HepG2 (cell line): ENCODE results near the gene DRC7. TPM values are rescaled to one million over a fixed set of nuclear protein-coding genes. Genes with fewer than 3 reads are reported as not detected.
A peak's percentile ranks its signal among the peaks of the same experiment; 100 is the strongest.

Experiments
- ATAC-seq: fragments of 200-7000 bp; cut with Tn5 transposase; 3 replicates; pipeline ENCODE4 v1.9.1; 2020; ENCODE audit warnings: mild to moderate bottlenecking, moderate library complexity
- BruUV-seq: library from RNA; stranded (reverse); fragments of 400-500 nt; replicated peaks from 2 replicates; lab custom pipeline; 2021; lab: Mats Ljungman, UMichigan
- CTCF ChIA-PET: fragments of 300-600 bp; formaldehyde crosslinking; extraction: SDS; loops from one replicate; lab custom pipeline; 2021; ENCODE audit warnings: low total read pairs, inconsistent platforms, low intra/inter-chr PET ratio; lab: Yijun Ruan, JAX
- POLR2A ChIA-PET: fragments of 350-600 bp; sonication (Branson Sonifier 250); formaldehyde crosslinking; loops from one replicate; lab custom pipeline; 2020; ENCODE audit warnings: antibody characterized with exemption, inconsistent platforms; lab: Yijun Ruan, JAX
- DNase-seq: peaks from one replicate; pipeline ENCODE4 v3.0.0-alpha.2; 2015; ENCODE audit warnings: low spot score
- FAIRE-seq: peaks from 3 replicates; lab custom pipeline; 2011; peaks lifted over from hg19 to GRCh38; lab: Jason Lieb, UNC
- H2AFZ ChIP-seq: one replicate; pipeline ENCODE4 v1.6.1; 2011; ENCODE audit warnings: low read length, inconsistent platforms
- H3K27ac ChIP-seq: fragments of 300-600 bp; 3 replicates; pipeline ENCODE4 v1.8.0; 2011; ENCODE audit warnings: mixed run types, mild to moderate bottlenecking, mixed read lengths, low read length, inconsistent platforms; ENCODE audit not compliant: insufficient read depth; ENCODE audit errors: extremely low read length
- H3K27me3 ChIP-seq, 2 experiments: fragments of 200-600 bp in 1 of 2; 2 replicates in 1 of 2; 3 replicates in 1 of 2; pipeline versions ENCODE4 v1.6.0 to v1.8.0; 2011; ENCODE audit warnings: low read length in 2 of 2, mild to moderate bottlenecking in 2 of 2, moderate library complexity in 2 of 2, inconsistent platforms in 1 of 2; ENCODE audit not compliant: insufficient read depth in 2 of 2, control insufficient read depth in 1 of 2
- H3K36me3 ChIP-seq, 2 experiments: fragments of 200-600 bp in 1 of 2; replicated peaks in 1 of 2; 2 replicates in 1 of 2; 3 replicates in 1 of 2; pipeline versions ENCODE4 v1.5.1 to v1.8.0; 2011; ENCODE audit warnings: low read length in 2 of 2, inconsistent platforms in 1 of 2; ENCODE audit not compliant: insufficient read depth in 2 of 2, control insufficient read depth in 1 of 2
- H3K4me1 ChIP-seq: 2 replicates; pipeline ENCODE4 v1.5.1; 2012; ENCODE audit warnings: low read length, inconsistent platforms; ENCODE audit not compliant: insufficient read depth
- H3K4me2 ChIP-seq: 2 replicates; pipeline ENCODE4 v1.6.0; 2011; ENCODE audit warnings: low read depth, low read length, inconsistent platforms
- H3K4me3 ChIP-seq, 3 experiments: fragments of 200-600 bp in 1 of 3; sonication (generic), shearing (Covaris generic) in 1 of 3; replicated peaks in 1 of 3; 2 replicates each; pipeline ENCODE4 v1.5.1; 2011 to 2016; ENCODE audit warnings: low read length in 3 of 3, inconsistent platforms in 2 of 3, low read depth in 2 of 3, mild to moderate bottlenecking in 2 of 3, control low read depth in 1 of 3, mixed read lengths in 1 of 3; ENCODE audit not compliant: insufficient read depth in 1 of 3
- H3K79me2 ChIP-seq: one replicate; pipeline ENCODE4 v1.6.1; 2011; ENCODE audit warnings: low read length, inconsistent platforms; ENCODE audit not compliant: insufficient read depth
- H3K9ac ChIP-seq: 2 replicates; pipeline ENCODE4 v1.6.0; 2011; ENCODE audit warnings: mild to moderate bottlenecking, low read depth, low read length, inconsistent platforms; ENCODE audit not compliant: insufficient read depth
- H3K9me3 ChIP-seq: 2 replicates; pipeline ENCODE4 v1.5.1; 2012; ENCODE audit warnings: mild to moderate bottlenecking, low read length
- H4K20me1 ChIP-seq: 2 replicates; pipeline ENCODE4 v1.6.0; 2011; ENCODE audit warnings: inconsistent platforms, mild to moderate bottlenecking, low read length, moderate library complexity; ENCODE audit not compliant: insufficient read depth
- AGO2 ChIP-seq: fragments of 200-400 bp; formaldehyde crosslinking; optimal IDR thresholded peaks from 2 replicates; pipeline ENCODE3; 2017; ENCODE audit warnings: mild to moderate bottlenecking, low read depth, low read length, moderate library complexity
- HOXA7 ChIP-seq: sonication (generic); formaldehyde crosslinking; IDR thresholded peaks from 2 replicates; pipeline ENCODE4 v1.8.1; 2022; ENCODE audit warnings: mild to moderate bottlenecking, missing genetic modification reagents, moderate library complexity
- SMARCC2 ChIP-seq: fragments of 450-650 bp; IDR thresholded peaks from 2 replicates; pipeline ENCODE4 v1.6.1; 2017; ENCODE audit warnings: antibody characterized with exemption, mild to moderate bottlenecking
- SRSF4 ChIP-seq: fragments of 200-400 bp; formaldehyde crosslinking; IDR thresholded peaks from one replicate; pipeline ENCODE4 v1.6.1; 2018; ENCODE audit warnings: mild to moderate bottlenecking, low read depth, low read length, moderate library complexity; ENCODE audit not compliant: poor library complexity, severe bottlenecking
- WGBS: methylation state at CpG from one replicate; pipeline ENCODE4 v1.1.6; 2017; ENCODE audit warnings: low lambda C conversion rate; 5-methylcytosine and 5-hydroxymethylcytosine counted together
- in situ Hi-C: cut with HindIII; loops from 2 replicates; pipeline ENCODE4 v1.10.0; 2017; ENCODE audit warnings: low pct_unique_long_range_greater_than_20kb; ENCODE audit not compliant: extremely low pct_ligation_motif_present
- intact Hi-C: fragments of 100-400 bp; cut with micrococcal nuclease; formaldehyde crosslinking; loops from one replicate; pipeline ENCODE4 v1.10.0; 2022; ENCODE audit not compliant: unreplicated experiment
- polyA plus RNA-seq, 8 experiments: library from polyadenylated mRNA; depleted of rRNA in 3 of 8; stranded (reverse) in 7 of 8; unstranded in 1 of 8; fragments of >200 nt; fragmentation: Illumina TruSeq in 4 of 8; extraction: Trizol in 4 of 8; gene quantifications; 2 replicates each; pipeline versions ENCODE4 v1.2.1 to v1.2.3, GENCODE V29; 2011 to 2016; ENCODE audit warnings: low read depth in 4 of 8, missing spikeins in 1 of 8, mixed read lengths in 1 of 8; ENCODE audit not compliant: insufficient read depth in 1 of 8
- total RNA-seq, 5 experiments: library from RNA; depleted of rRNA; stranded (reverse); fragments of >200 nt; fragmentation: Illumina TruSeq; extraction: Trizol; gene quantifications; 2 replicates each; pipeline ENCODE4 v1.2.3, GENCODE V29; 2016; ENCODE audit warnings: low read depth in 1 of 5
- TF ChIP-seq, protein P1 (sequence below): sonication (generic); formaldehyde crosslinking; IDR thresholded peaks from 2 replicates; pipeline ENCODE4 v1.9.0; 2021; ENCODE audit warnings: missing genetic modification reagents, borderline replicate concordance
- TF ChIP-seq, protein P2 (sequence below): IDR thresholded peaks from 2 replicates; pipeline ENCODE4 v1.6.1; 2016; ENCODE audit warnings: low read depth

The DRC7 gene
- total and polyA plus RNA-seq, 2 of the 13 experiments (the other 11 are each of a cell fraction or from before 2014, with no cell fraction given) = 2.7 to 3.4 TPM

DNA sequence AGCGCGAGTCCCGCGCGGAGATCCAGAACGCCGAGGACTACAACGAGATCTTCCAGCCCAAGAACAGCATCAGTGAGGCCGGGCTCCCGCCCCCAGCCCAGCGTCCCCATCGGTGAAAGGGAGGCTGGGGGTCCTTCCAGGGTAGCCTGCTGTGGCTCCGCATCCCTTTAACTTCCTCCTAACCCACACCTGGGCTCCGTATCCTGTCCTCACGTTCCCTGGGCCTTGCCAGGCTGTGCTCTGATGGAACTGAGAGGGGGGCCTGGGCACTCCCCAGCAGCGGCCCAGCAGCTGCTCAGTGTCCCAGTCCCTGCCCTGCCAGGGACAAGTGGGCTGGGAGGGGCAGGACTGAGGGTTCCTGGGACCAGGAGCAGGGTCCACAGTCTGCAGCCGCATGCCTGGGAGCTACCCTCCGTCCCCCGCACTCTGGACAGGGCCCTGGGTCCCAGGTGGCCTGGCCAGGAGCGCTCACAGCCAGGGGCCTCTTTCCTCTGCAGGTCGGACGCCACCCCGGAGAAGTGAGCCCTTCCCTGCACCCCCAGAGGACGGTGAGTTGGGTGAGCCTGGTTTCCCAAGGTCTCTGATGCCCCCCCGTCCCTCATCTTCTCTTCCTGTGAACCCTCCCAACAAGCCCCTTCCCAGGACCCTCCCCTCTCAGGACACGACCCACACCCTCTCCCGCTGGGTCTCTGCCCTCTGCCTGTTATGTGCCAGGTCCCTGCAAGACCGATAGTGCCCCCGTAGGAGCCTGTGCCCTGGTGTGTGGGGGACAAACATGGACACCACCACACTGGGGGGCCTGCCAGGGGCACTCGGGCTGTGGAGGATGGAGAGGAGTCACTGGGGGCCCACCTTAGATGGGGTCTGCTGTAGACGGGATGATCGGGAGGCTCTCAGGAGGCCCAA, 59.1 kb downstream of the DRC7 start:
- intact Hi-C loops (no loop called here), in situ Hi-C loops (no loop called here)
- Histone ChIP-seq H3K79me2 (no peaks in the 10 kb centered on the region), H3K4me3 (no peak overlapping the region), H2AFZ (no peak overlapping the region), H3K9ac (no peak overlapping the region), H3K4me1 (no peaks in the 10 kb centered on the region), H3K36me3 (peaks cover 28 to 32% of the 10 kb centered on the region in 2 experiments; a peak in 4 of 5 replicates), H4K20me1 (no peaks in the 10 kb centered on the region), H3K27ac (no peak overlapping the region), H3K4me2 (no peak overlapping the region), H3K9me3 (no peaks in the 10 kb centered on the region), H3K27me3 (no peaks in the 10 kb centered on the region)
- DNase-seq (no peak), FAIRE-seq (no peak), ATAC-seq (no peak)
- 94% methylated on average over 32 of the region's 32 CpGs for WGBS
- TF ChIP-seq SMARCC2 (no peak), AGO2 (peak; percentile 49), SRSF4 (no peak), HOXA7 (CRISPR knock-in tag) (no peak)
- TF ChIP-seq, protein P1, sequence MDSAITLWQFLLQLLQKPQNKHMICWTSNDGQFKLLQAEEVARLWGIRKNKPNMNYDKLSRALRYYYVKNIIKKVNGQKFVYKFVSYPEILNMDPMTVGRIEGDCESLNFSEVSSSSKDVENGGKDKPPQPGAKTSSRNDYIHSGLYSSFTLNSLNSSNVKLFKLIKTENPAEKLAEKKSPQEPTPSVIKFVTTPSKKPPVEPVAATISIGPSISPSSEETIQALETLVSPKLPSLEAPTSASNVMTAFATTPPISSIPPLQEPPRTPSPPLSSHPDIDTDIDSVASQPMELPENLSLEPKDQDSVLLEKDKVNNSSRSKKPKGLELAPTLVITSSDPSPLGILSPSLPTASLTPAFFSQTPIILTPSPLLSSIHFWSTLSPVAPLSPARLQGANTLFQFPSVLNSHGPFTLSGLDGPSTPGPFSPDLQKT (CRISPR knock-in tag) = no peak
- TF ChIP-seq, protein P2, sequence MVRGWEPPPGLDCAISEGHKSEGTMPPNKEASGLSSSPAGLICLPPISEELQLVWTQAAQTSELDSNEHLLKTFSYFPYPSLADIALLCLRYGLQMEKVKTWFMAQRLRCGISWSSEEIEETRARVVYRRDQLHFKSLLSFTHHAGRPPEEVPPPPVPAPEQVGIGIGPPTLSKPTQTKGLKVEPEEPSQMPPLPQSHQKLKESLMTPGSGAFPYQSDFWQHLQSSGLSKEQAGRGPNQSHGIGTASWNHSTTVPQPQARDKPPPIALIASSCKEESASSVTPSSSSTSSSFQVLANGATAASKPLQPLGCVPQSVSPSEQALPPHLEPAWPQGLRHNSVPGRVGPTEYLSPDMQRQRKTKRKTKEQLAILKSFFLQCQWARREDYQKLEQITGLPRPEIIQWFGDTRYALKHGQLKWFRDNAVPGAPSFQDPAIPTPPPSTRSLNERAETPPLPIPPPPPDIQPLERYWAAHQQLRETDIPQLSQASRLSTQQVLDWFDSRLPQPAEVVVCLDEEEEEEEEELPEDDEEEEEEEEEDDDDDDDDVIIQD = no peak
- ChIA-PET POLR2A (no interaction called here), CTCF (no interaction called here)
- BruUV-seq = no TSS peak
